Type B pancreatic cell (in vitro differentiated cells): ENCODE measurements around the gene HYDIN. TPM values are rescaled to one million over a fixed set of nuclear protein-coding genes. Genes with fewer than 3 reads are reported as not detected.
"Not testable (repeated sequence)": the region's sequence is repeated elsewhere in the genome, so short reads cannot be mapped to it uniquely, and the experiment has no call there.

Experiments
- DNase-seq: peaks from one replicate; pipeline ENCODE4 v3.0.0; 2021; ENCODE audit warnings: mixed read lengths; ENCODE audit not compliant: unreplicated experiment; ENCODE audit errors: extremely low spot score
- H3K27ac Mint-ChIP-seq: 2 replicates; pipeline ENCODE4 v1.8.0; 2021; ENCODE audit warnings: mild to moderate bottlenecking, mixed read lengths
- H3K27me3 Mint-ChIP-seq: 2 replicates; pipeline ENCODE4 v1.8.0; 2021; ENCODE audit warnings: mixed read lengths
- H3K36me3 Mint-ChIP-seq: 2 replicates; pipeline ENCODE4 v1.8.0; 2021; ENCODE audit warnings: mixed read lengths
- H3K4me1 Mint-ChIP-seq: one replicate; pipeline ENCODE4 v1.8.0; 2021; ENCODE audit warnings: mixed read lengths; ENCODE audit not compliant: unreplicated experiment
- H3K4me3 Mint-ChIP-seq: 2 replicates; pipeline ENCODE4 v1.8.0; 2021; ENCODE audit warnings: mild to moderate bottlenecking, mixed read lengths
- H3K9me3 Mint-ChIP-seq: 2 replicates; pipeline ENCODE4 v1.8.0; 2021; ENCODE audit warnings: mixed read lengths
- total RNA-seq: library from RNA; stranded (reverse); gene quantifications from 2 replicates; pipeline ENCODE4 v1.2.1, GENCODE V29; 2021; ENCODE audit warnings: low replicate concordance
- TF ChIP-seq, protein P1 (sequence below): fragments of 200-600 bp; sonication (generic); conservative IDR thresholded peaks from 2 replicates; pipeline ENCODE4 v1.5.0; 2021; ENCODE audit warnings: antibody characterized with exemption, mild to moderate bottlenecking

The HYDIN gene
- total RNA-seq, 1 donor from 2014 or later: 19.7 TPM

DNA sequence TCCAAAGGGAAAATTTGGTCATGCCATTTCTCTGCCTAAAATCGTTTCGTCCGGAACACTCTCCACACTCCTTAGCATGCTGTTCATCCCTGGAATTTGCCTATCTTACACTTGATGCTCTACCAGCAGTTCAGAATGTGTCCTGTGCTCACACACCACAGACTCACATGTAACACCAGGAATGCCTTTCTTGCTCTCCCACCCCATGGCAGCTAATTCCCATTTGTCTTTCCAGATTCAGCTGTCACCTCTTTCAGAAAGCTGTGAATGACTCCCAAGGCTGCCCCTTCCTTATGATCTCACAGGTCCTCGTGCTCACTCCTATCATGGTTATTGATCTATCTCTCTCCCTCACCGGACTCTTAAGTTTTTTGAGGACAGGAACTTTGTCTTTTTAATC is 38.1 kb downstream of the HYDIN start:
- no peaks in the 10 kb centered on the region for H3K27me3 Mint-ChIP-seq
- no peak overlapping the region for H3K4me3 Mint-ChIP-seq
- TF ChIP-seq, protein P1, sequence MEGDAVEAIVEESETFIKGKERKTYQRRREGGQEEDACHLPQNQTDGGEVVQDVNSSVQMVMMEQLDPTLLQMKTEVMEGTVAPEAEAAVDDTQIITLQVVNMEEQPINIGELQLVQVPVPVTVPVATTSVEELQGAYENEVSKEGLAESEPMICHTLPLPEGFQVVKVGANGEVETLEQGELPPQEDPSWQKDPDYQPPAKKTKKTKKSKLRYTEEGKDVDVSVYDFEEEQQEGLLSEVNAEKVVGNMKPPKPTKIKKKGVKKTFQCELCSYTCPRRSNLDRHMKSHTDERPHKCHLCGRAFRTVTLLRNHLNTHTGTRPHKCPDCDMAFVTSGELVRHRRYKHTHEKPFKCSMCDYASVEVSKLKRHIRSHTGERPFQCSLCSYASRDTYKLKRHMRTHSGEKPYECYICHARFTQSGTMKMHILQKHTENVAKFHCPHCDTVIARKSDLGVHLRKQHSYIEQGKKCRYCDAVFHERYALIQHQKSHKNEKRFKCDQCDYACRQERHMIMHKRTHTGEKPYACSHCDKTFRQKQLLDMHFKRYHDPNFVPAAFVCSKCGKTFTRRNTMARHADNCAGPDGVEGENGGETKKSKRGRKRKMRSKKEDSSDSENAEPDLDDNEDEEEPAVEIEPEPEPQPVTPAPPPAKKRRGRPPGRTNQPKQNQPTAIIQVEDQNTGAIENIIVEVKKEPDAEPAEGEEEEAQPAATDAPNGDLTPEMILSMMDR: no peak
- no peak for DNase-seq
- H3K36me3 Mint-ChIP-seq: no peaks in the 10 kb centered on the region
- no peaks in the 10 kb centered on the region for H3K9me3 Mint-ChIP-seq
- no peak overlapping the region for H3K27ac Mint-ChIP-seq
- no peaks in the 10 kb centered on the region for H3K4me1 Mint-ChIP-seq

DNA sequence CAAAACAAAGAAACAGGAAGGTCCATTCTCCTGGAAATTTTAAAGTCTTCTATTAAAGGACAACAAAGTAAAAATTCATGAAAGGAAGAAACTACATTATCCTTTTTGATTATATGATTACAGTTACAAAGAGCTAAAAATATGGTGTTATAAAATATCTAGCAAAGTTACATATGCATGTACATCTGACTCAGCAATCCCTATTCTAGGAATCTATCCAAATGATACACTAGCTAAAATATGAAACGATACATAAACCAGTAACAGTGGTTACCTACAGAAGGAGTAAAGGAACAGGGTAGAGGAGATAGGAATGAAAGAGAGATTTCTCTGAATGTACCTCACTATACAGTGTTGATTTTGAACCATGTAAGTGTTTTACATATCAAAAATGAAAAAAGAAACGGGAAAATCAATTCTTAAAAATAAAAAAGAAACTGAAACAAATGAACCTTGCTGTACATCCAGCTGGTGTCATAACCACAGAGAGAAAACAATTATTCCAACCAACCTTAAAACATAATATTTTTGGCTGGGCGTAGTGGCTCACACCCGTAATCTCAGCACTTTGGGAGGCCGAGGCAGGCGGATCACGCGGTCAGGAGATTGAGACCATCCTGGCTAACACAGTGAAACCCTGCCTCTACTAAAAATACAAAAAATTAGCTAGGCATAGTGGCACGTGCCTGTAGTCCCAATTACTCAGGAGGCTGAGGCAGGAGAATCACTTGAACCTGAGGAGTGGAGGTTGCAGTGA is 41.4 kb downstream of the HYDIN start:
- Mint-ChIP-seq H3K4me3 (no peak overlapping the region), H3K4me1 (no peaks in the 10 kb centered on the region), H3K36me3 (no peaks in the 10 kb centered on the region), H3K27ac (no peak overlapping the region), H3K9me3 (no peaks in the 10 kb centered on the region), H3K27me3 (no peaks in the 10 kb centered on the region)
- TF ChIP-seq, protein P1: no peak
- no peak for DNase-seq

DNA sequence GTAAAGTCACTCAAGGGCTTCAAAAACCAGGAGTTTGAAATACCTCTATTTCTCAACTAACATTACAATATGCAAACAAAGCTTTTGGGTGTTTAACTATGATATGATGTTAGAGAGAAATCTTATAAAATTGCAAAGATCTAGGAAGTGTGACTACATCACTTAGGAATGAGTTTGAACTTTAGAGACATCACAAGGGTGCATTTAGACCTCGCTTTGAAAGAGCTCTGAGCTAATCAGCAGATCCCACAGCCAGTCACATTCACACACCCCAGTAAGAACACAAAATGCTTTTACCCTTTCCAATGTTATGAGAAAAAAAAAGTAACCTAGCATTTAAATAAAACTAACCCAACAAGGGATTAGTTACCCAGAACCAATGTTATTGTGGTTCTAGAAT is 45.2 kb downstream of the HYDIN start:
- H3K4me3 Mint-ChIP-seq: no peak overlapping the region
- H3K27ac Mint-ChIP-seq: no peak overlapping the region
- peaks cover 13% of the 10 kb centered on the region for H3K36me3 Mint-ChIP-seq
- no peaks in the 10 kb centered on the region for H3K4me1 Mint-ChIP-seq
- no peaks in the 10 kb centered on the region for H3K27me3 Mint-ChIP-seq
- peaks cover 7% of the 10 kb centered on the region for H3K9me3 Mint-ChIP-seq
- TF ChIP-seq, protein P1: no peak
- no peak for DNase-seq

DNA sequence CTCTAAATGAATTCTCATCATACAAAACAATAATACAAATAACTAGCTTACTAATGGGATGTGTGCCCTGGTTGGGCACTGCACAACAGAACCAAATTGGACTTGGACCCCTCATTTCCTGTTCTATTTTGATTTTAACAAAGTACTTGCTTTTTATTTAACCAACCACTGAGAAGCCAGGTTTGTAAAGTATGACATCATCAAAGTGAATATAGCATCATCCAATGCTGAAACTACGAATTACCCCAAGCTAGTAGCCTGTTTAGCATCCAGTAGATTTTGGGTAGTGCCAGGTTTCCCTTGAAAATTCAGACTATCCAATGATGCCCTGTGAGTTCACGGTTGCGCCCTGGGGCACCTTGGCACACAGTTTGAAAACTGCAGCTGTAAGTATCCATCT is 51.0 kb downstream of the HYDIN start:
- Mint-ChIP-seq H3K4me3 (no peak overlapping the region), H3K9me3 (peaks cover 7% of the 10 kb centered on the region), H3K27me3 (no peaks in the 10 kb centered on the region), H3K36me3 (peaks cover 25% of the 10 kb centered on the region), H3K4me1 (no peaks in the 10 kb centered on the region), H3K27ac (no peak overlapping the region)
- TF ChIP-seq, protein P1: no peak
- no peak for DNase-seq

DNA sequence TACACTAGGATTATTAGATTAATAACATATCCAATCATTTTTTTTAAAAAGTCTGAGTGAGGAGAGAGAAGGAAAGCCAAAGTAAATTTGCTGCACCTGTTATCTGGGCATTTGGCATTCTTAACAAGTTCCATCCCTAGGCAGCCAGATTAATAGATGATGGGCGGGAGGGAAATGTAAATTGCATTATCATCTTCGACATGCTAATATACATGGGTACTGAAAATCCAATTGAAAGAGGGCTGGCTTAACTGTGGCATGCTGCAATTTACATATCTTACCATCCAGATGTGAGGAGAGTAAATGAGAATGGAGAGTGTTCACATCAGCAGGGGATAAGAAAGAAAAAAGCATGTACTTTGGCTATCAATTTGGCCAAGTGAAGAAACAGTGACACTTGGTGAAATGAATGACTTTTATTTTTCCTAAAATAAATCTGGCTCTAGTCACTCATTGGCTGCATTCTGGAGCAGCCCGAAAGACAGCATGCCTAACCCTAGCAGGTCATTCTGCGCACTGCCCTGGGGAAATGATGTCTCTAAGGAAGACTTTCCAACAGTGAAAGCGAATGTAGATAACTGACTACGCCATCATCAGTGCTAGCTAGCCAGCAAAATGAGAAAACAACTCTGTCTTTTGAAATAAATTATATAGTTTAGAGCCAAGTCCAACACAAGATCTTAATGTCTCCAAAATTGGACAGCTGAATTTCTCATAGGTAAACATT is 57.9 kb downstream of the HYDIN start:
- no peaks in the 10 kb centered on the region for H3K9me3 Mint-ChIP-seq
- H3K27me3 Mint-ChIP-seq: no peaks in the 10 kb centered on the region
- H3K4me1 Mint-ChIP-seq: no peaks in the 10 kb centered on the region
- TF ChIP-seq, protein P1: no peak
- no peak overlapping the region for H3K4me3 Mint-ChIP-seq
- H3K27ac Mint-ChIP-seq: peak overlapping the region; percentile 24
- DNase-seq: no peak
- peaks cover 14% of the 10 kb centered on the region for H3K36me3 Mint-ChIP-seq

DNA sequence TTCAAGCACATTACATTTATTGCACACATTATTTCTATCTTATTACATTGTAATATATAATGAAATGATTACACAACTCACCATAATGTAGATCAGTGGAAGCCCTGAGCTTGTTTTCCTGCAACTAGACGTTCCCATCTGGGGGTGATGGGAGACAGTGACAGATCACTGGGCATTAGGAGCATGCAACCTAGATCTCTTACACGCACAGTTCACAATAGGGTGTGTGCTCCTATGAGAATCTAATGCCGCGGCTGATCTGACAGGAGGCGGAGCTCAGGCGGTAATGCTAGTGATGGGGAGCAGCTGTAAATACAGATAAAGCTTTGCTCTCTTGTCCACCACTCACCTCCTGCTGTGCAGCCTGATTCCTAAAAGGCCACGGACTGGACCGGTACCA is 69.5 kb downstream of the HYDIN start:
- H3K27ac Mint-ChIP-seq, H3K4me1 Mint-ChIP-seq, H3K27me3 Mint-ChIP-seq, H3K36me3 Mint-ChIP-seq, DNase-seq, H3K4me3 Mint-ChIP-seq, H3K9me3 Mint-ChIP-seq: not testable (repeated sequence)

DNA sequence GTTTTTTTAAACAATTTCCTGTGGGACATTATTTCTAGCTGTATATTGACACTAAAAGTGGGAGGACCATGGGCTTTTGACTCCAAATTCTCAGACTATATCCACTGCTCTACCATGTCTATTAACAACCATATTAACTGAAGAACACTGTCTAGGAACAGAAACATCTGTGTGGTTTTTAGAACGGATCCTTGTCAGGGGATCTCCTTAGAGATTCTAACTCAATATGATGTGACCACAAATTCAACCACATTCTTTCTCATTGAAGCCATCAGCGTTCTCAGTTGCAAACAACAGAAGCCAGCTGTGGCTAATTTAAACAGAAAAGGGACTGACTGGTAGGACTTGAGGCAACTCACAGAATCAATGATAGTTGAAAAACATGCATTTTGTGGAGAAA is 73.2 kb downstream of the HYDIN start:
- not testable (repeated sequence) for H3K27me3 Mint-ChIP-seq, DNase-seq, H3K4me3 Mint-ChIP-seq, H3K27ac Mint-ChIP-seq, H3K9me3 Mint-ChIP-seq, H3K4me1 Mint-ChIP-seq, H3K36me3 Mint-ChIP-seq

DNA sequence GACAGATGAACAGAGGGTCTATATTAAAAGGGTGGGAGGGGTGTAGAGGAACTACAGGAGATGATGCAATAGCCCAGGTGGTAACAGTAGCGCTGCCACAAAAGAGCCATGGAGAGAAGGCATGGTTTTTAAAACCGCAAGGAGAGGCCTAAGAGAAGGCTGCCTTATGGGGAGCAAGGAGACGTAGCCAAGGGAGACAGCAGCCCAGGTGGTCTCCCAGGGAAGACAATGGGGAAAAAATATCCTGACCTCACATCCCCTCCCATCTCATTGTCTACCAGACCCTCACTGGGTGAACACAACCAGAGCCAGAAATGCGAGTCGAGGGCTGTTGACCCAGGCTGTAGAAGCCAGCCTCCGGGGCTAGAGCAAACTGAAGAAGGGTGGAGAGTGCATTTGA is 77.2 kb downstream of the HYDIN start:
- H3K4me3 Mint-ChIP-seq, H3K27me3 Mint-ChIP-seq, H3K4me1 Mint-ChIP-seq, H3K27ac Mint-ChIP-seq, H3K9me3 Mint-ChIP-seq, DNase-seq, H3K36me3 Mint-ChIP-seq: not testable (repeated sequence)

DNA sequence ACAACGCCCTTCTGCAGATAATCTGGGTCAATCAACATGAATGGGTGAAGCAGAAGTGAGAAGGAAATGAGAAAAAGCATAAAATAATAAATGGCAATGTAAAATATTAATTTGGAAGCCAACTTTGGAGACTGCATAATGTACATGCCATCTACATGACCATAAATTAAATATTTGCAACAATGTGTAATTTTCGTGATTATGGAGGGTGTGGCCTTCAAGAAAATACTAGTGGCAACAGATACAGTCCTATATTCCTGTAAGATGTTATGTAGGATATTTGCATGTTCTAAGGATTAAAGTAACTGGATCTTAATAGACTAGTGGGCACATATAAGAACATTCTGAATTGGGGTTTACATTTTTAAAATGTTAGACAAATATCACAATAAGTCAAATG is 78.9 kb downstream of the HYDIN start:
- H3K27me3 Mint-ChIP-seq: not testable (repeated sequence)

More for the DNA sequence above, 78.9 kb downstream of the HYDIN start:
- not testable (repeated sequence) for H3K4me3 Mint-ChIP-seq, H3K27ac Mint-ChIP-seq, H3K9me3 Mint-ChIP-seq, H3K36me3 Mint-ChIP-seq, DNase-seq, H3K4me1 Mint-ChIP-seq
